Measurements from ENCODE around the gene RALGAPB.

- TF ChIP-seq CTCF (IDR thresholded peaks at IDR 0.05) (no peak), JUN (CRISPR knock-in tag; IDR thresholded peaks at IDR 0.05) (no peak), ATF3 (CRISPR knock-in tag; conservative IDR thresholded peaks at IDR 0.05) (no peak), E2F1 (CRISPR knock-in tag; IDR thresholded peaks at IDR 0.05) (no peak), FOXJ3 (CRISPR knock-in tag; IDR thresholded peaks at IDR 0.05; ENCODE audit: borderline replicate concordance) (no peak), TEAD4 (CRISPR knock-in tag; IDR thresholded peaks at IDR 0.05) (no peak)
Measured at GRCh38 chr20:38547288-38548085, 74.8 kb downstream of the RALGAPB start.
